ENCODE measurements around the gene DTX3. TPM values are rescaled to one million over a fixed set of nuclear protein-coding genes. Genes with fewer than 3 reads are reported as not detected.
A peak's percentile ranks its signal among the peaks of the same experiment; 100 is the strongest.
"Not testable (repeated sequence)": the region's sequence is repeated elsewhere in the genome, so short reads cannot be mapped to it uniquely, and the experiment has no call there.

DTX3 gene
- total RNA-seq, 1 experiment from 2014 or later: 21.9 TPM

DNA sequence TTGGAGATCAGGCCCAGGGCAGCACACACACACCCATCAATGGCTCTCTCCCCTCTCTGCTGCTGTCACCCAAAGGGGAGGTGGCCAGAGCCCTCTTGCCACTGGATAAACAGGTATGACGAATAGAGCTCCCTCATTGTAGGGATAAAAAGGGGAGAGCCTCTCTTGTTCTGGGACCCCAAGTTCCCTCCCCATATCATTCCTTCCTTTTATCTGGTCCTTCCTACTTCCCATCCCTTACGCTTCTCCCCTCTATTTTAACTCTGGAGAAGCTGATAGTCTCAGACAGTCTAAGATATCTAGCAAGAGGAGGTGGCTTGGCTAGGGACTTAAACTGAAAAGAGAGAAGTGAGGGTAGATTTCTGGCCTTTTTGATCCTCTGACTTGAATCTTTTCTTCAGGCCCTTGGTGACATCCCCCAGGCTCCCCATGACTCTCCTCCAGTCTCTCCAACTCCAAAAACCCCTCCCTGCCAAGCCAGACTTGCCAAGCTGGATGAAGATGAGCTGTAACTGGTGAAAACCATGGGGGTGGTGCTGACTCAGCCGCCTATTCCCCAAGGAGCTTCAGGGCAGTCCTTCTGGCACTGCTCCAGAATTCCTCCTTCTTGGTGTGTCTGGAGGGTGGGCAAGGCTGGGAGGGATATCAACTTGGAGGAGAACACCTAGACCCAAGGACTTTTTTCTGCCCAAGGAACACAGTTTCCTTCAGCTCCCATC lies 11.9 kb downstream of the DTX3 start:
- in situ Hi-C loops (cut with HindIII; ENCODE audit: low sequenced_read_pairs): no loop called here
- DNase-seq (ENCODE audit: low spot score): no peak

DNA sequence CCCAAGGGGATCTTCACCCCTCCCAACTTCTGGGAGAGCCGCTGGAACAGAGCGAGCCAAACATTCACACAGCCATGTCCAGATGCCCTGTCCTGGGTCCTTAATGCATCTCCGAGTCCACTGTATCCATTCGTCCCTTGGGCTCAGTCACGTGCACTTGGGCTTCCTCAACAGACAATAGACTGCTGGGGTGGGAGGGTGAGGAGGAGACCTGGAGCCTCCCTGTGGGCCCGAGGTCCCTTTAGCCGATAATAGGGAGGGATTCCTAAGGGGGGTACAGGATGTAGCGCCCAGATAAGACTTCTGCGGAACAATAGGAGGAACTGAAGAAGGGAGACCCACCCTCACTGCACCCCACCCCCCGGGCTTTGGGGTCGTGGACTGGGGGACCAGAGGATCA lies 13.3 kb downstream of the DTX3 start:
- no peak for DNase-seq (ENCODE audit: low spot score)
- in situ Hi-C loops (cut with HindIII; ENCODE audit: low sequenced_read_pairs): no loop called here

DNA sequence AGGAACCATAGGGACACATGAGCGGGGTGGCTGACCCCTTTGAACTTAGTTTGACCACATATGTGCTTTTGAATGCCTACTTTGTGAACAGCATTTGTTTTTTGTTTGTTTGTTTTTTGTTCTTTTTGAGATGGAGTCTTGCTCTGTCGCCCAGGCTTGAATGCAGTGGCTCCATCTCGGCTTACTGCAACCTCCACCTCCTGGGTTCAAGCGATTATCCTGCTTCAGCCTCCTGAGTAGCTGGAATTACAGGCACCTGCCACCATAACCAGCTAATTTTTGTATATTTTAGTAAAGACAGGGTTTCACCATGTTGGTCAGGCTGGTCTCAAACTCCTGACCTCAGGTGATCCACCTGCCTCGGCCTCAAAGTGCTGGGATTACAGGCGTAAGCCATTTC lies 13.8 kb downstream of the DTX3 start:
- DNase-seq (ENCODE audit: low spot score): not testable (repeated sequence)

DNA sequence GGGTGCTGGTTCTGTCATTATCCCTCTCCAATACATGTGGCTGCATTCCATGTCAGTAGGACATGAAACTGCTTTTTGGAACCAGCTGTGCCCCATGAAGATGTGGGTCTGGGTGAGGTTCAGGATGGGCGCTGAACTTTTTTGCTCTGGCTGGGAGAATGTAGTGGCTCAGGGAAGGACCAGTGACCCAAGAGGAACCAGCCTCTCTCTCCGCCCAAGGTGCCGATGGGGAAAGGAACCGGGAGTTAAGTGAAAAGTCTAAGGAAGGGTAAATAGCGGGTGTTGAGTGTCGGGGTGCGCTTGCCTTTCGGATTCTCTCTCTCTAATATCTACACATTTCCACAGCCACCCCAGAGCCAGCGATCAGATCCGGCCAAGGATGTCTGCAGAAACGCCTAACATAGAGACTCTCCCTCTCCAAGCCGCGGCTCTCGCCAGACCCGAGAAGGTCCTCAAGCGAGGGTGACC lies 14.4 kb downstream of the DTX3 start:
- DNase-seq (ENCODE audit: low spot score): no peak
- in situ Hi-C loops (cut with HindIII; ENCODE audit: low sequenced_read_pairs): no loop called here

More for the DNA sequence above, 13.8 kb downstream of the DTX3 start:
- in situ Hi-C loops (cut with HindIII; ENCODE audit: low sequenced_read_pairs): not testable (repeated sequence)

DNA sequence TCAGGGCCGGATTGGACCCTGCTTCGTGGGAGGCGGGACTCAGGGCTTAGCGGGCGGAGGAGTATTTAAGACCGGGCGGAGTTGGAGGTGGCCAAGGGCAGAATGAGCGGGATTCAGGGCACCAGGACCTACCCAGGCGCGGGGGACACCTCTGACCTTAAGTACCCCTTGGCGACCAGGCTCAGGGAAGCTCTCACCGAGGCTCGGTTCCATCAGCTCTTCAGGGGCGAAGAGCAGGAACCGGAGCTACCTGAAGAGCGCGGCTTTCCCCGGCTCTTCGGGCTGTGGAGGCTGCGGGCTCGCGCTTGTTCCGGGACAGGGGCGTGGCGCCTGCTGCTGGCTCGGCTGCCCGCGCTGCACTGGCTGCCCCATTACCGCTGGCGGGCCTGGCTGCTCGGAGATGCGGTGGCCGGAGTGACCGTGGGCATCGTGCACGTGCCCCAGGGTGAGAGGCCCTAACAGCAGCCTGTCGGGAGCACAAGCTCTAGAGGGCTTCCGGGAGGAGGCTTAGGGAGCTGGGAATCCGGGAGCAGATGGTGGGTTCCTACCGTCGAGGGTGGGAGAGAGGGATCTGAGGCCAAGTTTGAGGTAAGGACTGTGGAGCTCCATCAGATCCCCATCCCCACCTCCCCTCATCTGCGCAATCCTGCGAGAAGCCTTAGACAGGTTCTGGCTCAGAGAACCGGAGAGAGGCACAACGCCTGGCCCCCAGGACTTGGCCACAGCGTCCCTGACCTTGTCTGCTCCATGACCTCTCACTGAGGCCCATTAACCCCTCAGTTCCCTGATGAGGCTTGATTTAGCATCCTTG lies 15.0 kb downstream of the DTX3 start:
- in situ Hi-C loops (cut with HindIII; ENCODE audit: low sequenced_read_pairs): no loop called here
- no peak for DNase-seq (ENCODE audit: low spot score)

DNA sequence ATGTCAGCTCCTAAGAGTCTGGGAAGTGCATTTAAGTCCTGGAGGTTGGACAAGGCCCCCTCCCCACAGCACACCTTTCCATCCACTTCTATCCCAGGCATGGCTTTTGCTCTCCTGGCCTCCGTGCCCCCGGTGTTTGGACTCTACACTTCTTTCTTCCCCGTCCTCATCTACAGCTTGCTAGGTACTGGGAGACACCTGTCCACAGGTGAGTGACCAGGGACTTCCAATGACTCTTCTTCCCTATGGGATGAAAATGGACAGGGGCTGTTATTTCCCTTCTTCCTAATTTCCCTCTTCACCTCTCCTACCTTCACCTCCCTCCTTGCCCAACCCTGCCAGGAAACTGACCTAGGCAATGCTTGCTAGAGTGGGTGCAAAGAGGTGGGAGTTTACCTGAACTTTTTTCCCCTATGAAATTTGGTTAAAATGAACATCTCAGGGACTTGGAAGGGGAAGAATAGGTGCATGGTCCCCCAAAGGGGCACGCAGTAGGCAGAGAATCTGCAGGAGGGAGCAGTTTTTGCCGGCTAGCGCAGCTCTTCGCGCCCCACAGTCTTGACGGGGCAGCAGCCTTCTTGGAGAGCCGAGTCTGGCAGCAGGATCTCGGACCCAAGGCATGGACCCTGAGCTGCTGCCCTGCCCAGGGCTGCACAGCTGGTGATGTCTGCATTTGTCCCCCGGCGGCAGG lies 15.8 kb downstream of the DTX3 start:
- DNase-seq (ENCODE audit: low spot score): no peak
- in situ Hi-C loops (cut with HindIII; ENCODE audit: low sequenced_read_pairs): no loop called here

DNA sequence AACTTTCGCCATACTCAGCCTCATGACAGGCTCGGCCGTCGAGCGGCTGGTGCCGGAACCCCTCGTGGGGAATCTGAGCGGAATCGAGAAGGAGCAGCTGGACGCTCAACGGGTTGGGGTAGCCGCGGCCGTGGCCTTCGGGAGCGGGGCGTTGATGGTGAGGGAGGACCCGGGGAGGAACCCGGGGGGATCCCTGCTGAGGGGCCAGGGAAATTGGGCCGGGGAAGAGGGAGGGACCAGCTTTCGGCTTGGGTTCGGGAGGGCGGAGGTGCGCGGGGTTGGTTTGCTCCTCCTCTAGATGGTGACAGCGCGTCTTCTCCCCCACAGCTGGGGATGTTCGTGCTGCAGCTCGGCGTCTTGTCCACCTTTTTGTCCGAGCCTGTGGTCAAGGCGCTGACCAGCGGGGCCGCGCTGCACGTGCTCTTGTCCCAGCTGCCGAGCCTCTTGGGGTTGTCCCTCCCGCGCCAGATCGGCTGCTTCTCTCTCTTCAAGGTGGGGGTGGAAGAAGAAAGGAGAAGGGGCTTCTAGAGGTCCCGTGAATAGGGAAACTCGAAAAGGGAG lies 16.4 kb downstream of the DTX3 start:
- DNase-seq (ENCODE audit: low spot score): no peak
- in situ Hi-C loops (cut with HindIII; ENCODE audit: low sequenced_read_pairs): no loop called here

DNA sequence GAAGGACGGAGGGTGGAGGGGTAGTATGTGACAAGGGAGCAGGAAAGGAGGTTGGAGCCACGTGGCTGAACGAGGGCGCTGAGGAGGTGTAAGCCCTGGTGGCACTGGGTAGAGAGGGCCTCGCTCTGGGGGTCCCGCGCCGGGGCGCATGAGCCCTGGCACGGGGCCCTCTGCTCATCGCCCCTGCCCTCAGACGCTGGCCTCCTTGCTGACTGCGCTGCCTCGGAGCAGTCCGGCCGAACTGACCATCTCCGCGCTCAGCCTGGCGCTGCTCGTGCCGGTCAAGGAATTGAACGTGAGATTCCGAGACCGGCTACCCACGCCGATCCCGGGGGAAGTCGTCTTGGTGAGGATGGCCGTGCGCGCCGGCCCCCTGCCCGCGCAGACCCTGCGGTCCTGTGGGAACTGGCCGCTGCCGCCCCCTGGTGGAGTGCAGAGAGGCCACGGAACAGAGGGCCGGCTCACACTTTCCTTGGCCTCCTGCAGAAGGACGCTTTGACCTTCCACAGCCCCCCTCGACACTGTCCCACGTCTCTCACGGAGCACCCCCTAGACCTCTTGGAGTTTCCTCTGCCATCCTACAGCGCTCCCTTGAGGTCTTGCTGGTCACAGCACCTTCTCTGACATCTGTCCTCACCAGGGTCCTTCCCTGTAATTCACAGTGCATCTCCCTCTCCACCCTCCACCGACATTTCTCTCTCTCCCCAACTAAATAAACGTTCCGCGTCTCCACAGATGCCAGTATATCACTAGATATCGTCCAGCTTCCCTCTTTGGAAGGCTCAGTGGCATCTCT lies 17.1 kb downstream of the DTX3 start:
- peak; percentile 61 for DNase-seq (ENCODE audit: low spot score)
- in situ Hi-C loops (cut with HindIII; ENCODE audit: low sequenced_read_pairs): no loop called here

DNA sequence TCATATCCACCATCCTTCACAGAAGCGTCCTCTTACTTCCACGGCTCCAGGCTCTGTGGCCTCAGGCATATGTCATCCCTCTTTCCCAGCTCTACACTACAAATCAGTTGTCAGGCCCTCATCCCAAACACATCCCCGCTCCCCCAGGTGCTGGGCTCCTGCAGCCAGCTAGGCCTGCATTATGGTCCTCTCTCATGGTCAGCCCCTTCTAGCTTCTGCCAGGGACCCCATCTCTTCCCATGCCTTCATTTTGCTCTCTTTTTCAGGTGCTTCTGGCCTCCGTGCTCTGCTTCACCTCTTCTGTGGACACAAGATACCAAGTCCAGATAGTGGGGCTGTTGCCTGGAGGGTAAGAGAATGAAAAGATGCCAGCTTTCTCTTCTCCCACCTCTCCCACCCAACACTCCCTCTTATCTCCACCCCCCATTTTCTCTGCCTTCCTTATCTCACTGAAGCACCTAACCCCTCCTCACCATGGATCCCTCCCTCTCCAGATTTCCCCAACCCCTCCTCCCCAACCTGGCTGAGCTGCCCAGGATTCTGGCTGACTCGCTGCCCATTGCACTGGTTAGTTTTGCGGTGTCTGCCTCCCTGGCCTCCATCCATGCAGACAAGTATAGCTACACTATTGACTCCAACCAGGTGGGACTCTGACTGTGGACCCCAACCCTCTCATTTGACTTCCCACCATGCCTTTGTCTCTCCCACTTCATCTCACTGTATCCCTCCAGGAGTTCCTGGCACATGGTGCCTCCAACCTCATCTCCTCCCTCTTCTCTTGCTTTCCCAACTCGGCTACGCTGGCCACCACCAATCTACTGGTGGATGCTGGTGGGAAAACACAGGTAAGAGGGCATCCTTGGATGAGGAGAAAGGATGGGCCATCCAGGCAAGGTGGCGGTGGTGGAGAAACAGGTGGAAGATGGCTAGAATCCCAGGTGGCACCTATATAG lies 17.9 kb downstream of the DTX3 start:
- in situ Hi-C loops (cut with HindIII; ENCODE audit: low sequenced_read_pairs): no loop called here
- no peak for DNase-seq (ENCODE audit: low spot score)

DNA sequence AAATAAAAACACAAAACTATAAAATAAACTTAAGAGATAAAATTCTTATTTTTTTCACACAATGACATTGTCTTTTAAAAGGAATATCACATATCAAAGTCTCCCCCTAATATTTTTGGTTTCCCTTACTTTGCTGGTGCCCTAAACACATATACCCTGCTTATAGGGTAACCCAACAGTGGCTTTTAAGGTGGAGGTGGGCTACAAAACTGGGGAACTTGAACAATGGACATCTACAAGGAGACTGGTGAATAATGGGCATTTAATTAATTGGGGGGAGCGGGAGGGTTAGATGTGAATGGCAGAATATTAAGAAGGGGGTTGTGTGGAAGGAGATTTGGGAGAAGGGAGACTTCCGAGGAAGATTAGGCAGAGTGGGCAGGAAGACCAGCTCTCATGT lies 18.8 kb downstream of the DTX3 start:
- in situ Hi-C loops (cut with HindIII; ENCODE audit: low sequenced_read_pairs): no loop called here
- no peak for DNase-seq (ENCODE audit: low spot score)

DNA sequence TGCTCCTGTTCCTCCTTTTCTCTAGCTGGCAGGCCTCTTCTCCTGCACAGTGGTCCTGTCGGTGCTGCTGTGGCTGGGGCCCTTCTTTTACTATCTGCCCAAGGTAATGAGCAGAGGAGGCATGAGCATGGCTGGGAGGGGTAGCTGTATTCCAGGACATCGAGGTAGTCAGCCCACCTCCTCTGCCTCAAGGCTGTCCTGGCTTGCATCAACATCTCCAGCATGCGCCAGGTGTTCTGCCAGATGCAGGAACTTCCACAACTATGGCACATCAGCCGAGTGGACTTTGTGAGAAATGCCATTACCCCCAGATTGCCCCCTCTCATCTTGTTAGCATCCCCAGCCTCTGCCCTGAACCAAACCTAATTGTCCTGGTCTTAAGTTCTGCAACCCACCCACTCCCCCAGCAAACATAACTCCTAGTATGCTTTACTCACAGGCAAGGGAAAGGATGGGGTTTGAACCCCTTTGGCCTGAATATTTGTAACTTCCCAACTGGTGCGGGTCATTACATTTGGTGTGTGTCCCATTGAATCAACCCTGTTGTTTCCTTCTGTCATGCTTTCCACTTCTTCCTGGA lies 19.3 kb downstream of the DTX3 start:
- in situ Hi-C loops (cut with HindIII; ENCODE audit: low sequenced_read_pairs): no loop called here
- no peak for DNase-seq (ENCODE audit: low spot score)

DNA sequence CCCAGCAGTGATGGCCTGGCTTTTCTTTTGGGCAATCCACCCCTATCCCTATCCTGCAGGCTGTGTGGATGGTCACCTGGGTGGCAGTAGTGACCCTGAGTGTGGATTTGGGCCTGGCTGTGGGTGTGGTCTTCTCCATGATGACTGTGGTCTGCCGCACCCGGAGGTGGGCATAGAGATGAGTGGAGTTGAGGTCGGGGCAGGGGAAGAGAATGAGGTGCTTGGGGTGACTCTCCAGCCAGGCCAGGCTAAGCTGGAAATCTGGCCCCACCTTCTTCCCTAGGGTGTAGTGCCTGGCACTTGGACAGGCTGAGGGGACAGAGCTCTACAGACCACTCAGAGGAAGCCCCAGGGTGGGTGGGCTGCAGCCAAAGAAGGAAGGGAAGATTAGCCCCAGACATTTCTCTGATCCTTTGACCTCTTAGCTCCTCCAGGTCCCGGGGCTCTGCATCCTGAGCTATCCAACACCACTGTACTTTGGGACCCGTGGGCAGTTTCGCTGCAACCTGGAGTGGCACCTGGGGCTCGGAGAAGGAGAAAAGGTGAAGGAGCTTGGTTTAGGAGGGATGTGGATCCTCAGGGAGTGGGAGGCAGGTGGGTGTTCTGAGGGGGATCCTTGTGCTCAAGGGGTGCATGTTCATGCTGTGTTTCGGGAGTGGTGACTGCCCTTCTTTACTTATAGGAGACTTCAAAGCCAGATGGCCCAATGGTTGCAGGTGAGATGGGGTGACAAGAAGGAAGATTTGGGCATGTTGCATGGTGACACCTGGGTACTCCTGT lies 20.0 kb downstream of the DTX3 start:
- in situ Hi-C loops (cut with HindIII; ENCODE audit: low sequenced_read_pairs): no loop called here
- DNase-seq (ENCODE audit: low spot score): no peak

DNA sequence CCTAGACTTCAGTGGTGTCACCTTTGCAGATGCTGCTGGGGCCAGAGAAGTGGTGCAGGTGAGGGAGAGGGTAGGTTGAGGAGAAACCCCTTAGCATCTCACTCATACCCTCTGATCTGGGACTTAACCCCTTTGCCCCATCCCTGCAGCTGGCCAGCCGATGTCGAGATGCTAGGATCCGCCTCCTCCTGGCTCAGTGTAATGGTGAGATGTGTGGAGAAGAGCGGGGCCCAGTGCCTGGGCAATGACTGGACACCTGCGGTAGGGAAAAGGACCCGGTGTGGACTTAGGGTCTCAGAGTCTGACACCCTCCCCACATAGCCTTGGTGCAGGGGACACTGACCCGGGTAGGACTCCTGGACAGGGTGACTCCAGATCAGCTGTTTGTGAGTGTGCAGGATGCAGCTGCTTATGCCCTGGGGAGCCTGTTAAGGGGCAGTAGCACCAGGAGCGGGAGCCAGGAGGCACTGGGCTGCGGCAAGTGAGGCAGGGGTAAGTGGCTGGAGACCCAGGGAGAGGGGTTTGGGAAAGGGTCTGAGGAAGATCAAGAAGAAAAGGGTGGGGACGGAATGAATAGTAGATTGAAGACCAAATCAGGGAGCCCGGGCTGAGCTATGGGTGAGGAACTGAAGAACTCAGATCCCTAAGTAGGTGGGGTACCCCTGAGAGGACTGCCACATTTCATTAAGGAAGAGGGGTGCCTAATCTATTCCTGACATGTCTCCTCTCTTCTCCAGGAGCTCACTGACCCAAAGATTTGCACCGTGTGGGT lies 20.8 kb downstream of the DTX3 start:
- DNase-seq (ENCODE audit: low spot score): no peak
- in situ Hi-C loops (cut with HindIII; ENCODE audit: low sequenced_read_pairs): no loop called here

DNA sequence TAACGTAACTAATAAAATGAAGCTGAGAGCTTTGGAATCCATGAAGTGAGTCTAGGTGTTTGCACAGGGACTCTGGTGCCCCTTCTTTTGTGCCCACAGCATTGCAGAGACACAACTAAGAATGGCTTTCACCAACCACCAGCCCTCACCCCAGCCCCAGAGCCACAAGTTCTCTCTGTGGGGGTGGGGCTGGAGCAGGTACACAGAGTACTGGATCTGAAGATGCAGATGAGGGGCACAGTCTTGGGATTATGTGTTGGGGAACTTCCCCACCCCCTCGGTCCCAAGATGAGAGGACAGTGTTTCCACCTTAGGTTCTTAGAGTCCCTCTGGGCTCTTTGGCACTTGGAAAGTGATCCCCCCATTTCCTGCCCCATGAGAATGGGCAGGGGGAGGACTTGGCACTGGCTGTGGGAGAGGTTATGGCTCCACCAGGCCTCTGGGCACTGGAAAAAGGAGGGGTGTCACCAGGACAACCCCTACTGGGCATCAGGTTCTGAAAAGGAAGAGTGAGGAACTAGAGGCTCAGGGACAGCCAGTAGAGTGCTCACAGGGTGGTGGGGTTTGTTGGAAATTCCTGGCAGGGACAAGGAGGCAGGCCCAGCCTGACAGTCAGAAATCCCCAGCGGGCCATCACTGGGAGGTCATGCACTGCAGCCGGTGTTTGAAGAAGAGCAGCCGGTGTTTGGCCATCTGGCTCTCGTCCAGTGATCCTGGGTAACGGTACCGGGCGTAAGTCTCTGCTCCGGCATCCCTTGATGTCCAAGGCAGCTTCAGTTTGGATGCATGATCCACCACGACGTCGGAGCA lies 21.7 kb downstream of the DTX3 start:
- DNase-seq (ENCODE audit: low spot score): no peak
- in situ Hi-C loops (cut with HindIII; ENCODE audit: low sequenced_read_pairs): no loop called here

DNA sequence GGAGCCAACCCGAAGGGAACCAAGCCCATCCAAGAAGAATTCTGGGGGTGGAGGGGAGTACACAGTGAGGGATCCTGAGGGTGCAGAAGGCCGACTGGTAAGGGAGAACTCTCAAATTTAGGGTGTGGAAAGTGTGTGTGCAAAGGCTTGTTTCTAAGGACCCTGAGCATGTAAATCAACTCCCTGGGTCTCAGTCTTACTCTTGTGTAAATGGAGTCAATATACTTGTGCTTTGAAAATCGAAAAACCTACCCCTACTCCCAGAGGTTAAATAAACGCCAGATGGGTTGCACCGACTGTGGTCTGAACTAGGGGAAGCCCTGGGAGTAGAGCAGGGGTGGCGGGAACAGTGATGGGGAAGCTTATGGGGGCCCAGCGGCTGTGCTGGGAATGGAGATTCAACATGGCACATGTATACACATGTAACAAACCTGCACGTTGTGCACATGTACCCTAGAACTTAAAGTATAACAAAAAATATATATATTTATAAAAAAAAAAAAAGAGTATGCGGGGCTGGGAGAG lies 22.4 kb downstream of the DTX3 start:
- in situ Hi-C loops (cut with HindIII; ENCODE audit: low sequenced_read_pairs): no loop called here
- no peak for DNase-seq (ENCODE audit: low spot score)

All from G401 (cell line).